UCSD-AML1 (cell line): ENCODE results near the gene CPA1.

ENCODE experiments used
- DNase-seq: peaks from one replicate; lab custom pipeline; 2025; ENCODE audit not compliant: unreplicated experiment; lab: John Stamatoyannopoulos, UW

The CPA1 gene

GRCh38 chr7:130379921-130380860, at the start of gene CPA1:
Gene CPA1 (plus strand): TSS chr7:130380494. CDS start chr7:130380521, 27 bp downstream.
- no peak for DNase-seq

GRCh38 chr7:130332259-130333053, 47.8 kb upstream of the CPA1 start:
- no peak for DNase-seq

GRCh38 chr7:130333832-130334231, 46.5 kb upstream of the CPA1 start:
- DNase-seq: no peak

- DNase-seq: no peak
These were observed 46.0 kb upstream of the CPA1 start for GRCh38 chr7:130334274-130334673.

- no peak for DNase-seq
These were observed 42.8 kb upstream of the CPA1 start for GRCh38 chr7:130337410-130337971.

- DNase-seq: no peak
These were observed 42.1 kb upstream of the CPA1 start for GRCh38 chr7:130338233-130338632.

- DNase-seq: no peak
These were observed 38.4 kb upstream of the CPA1 start for GRCh38 chr7:130341882-130342281.

GRCh38 chr7:130342701-130343380, 37.5 kb upstream of the CPA1 start:
- DNase-seq: no peak

GRCh38 chr7:130344271-130344866, 35.9 kb upstream of the CPA1 start, which contains the start of gene CPA5:
Gene CPA5 (plus strand): TSS chr7:130344816. CDS start chr7:130346486, 1,670 bp downstream.
- no peak for DNase-seq

- DNase-seq: no peak
These were observed 35.2 kb upstream of the CPA1 start for GRCh38 chr7:130345136-130345535.

GRCh38 chr7:130345725-130346124, 34.6 kb upstream of the CPA1 start:
- no peak for DNase-seq

- no peak for DNase-seq
These were observed 34.0 kb upstream of the CPA1 start for GRCh38 chr7:130346177-130346905.

GRCh38 chr7:130346941-130347340, 33.4 kb upstream of the CPA1 start:
- no peak for DNase-seq

GRCh38 chr7:130349911-130350782, 30.1 kb upstream of the CPA1 start:
- no peak for DNase-seq

- no peak for DNase-seq
These were observed 29.1 kb upstream of the CPA1 start for GRCh38 chr7:130350945-130351790.

- no peak for DNase-seq
These were observed 28.6 kb upstream of the CPA1 start for GRCh38 chr7:130351791-130352090.

GRCh38 chr7:130352194-130353074, 27.9 kb upstream of the CPA1 start:
- no peak for DNase-seq
